ENCODE measurements around the gene WDR37.

WDR37 gene

DNA sequence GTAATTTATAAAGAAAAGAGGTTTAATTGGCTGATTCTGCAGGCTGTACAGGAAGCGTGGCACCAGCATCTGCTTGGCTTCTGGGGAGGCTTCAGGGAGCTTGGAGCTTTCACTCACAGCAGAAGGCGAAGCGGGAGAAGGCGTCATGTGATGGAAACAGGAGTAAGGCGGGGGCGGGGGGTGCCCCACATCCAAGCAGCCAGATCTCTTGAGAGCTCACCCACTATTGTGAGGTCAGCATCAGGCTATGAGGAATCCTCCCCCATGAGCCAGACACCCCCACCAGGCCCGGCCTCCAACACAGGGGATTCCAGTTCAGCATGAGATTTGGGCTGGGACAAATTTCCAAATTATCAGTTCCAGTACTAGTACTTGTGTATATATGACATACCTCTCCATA lies 46.2 kb downstream of the WDR37 start:
- TF ChIP-seq TCF12 (IDR thresholded peaks at IDR 0.05; ENCODE audit: low read depth): no peak
- no peak for TF ChIP-seq TAF1 (IDR thresholded peaks at IDR 0.05; ENCODE audit: low read depth)
- TF ChIP-seq, protein P1, sequence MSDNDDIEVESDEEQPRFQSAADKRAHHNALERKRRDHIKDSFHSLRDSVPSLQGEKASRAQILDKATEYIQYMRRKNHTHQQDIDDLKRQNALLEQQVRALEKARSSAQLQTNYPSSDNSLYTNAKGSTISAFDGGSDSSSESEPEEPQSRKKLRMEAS (IDR thresholded peaks at IDR 0.05): no peak
- TF ChIP-seq RAD21 (IDR thresholded peaks at IDR 0.05; ENCODE audit: low read depth): no peak
- no peak for TF ChIP-seq YY1 (IDR thresholded peaks at IDR 0.05; ENCODE audit: low read depth)
- TF ChIP-seq CEBPB (IDR thresholded peaks at IDR 0.05): no peak
- TF ChIP-seq, protein P2, sequence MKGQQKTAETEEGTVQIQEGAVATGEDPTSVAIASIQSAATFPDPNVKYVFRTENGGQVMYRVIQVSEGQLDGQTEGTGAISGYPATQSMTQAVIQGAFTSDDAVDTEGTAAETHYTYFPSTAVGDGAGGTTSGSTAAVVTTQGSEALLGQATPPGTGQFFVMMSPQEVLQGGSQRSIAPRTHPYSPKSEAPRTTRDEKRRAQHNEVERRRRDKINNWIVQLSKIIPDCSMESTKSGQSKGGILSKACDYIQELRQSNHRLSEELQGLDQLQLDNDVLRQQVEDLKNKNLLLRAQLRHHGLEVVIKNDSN (IDR thresholded peaks at IDR 0.05): no peak
- TF ChIP-seq EGR1 (IDR thresholded peaks at IDR 0.05): no peak
- TF ChIP-seq, protein P3, sequence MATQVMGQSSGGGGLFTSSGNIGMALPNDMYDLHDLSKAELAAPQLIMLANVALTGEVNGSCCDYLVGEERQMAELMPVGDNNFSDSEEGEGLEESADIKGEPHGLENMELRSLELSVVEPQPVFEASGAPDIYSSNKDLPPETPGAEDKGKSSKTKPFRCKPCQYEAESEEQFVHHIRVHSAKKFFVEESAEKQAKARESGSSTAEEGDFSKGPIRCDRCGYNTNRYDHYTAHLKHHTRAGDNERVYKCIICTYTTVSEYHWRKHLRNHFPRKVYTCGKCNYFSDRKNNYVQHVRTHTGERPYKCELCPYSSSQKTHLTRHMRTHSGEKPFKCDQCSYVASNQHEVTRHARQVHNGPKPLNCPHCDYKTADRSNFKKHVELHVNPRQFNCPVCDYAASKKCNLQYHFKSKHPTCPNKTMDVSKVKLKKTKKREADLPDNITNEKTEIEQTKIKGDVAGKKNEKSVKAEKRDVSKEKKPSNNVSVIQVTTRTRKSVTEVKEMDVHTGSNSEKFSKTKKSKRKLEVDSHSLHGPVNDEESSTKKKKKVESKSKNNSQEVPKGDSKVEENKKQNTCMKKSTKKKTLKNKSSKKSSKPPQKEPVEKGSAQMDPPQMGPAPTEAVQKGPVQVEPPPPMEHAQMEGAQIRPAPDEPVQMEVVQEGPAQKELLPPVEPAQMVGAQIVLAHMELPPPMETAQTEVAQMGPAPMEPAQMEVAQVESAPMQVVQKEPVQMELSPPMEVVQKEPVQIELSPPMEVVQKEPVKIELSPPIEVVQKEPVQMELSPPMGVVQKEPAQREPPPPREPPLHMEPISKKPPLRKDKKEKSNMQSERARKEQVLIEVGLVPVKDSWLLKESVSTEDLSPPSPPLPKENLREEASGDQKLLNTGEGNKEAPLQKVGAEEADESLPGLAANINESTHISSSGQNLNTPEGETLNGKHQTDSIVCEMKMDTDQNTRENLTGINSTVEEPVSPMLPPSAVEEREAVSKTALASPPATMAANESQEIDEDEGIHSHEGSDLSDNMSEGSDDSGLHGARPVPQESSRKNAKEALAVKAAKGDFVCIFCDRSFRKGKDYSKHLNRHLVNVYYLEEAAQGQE (IDR thresholded peaks at IDR 0.05; ENCODE audit: low read depth): no peak
- no peak for TF ChIP-seq CREB1 (IDR thresholded peaks at IDR 0.05; ENCODE audit: low read depth)
- TF ChIP-seq EP300 (IDR thresholded peaks at IDR 0.05; ENCODE audit: borderline replicate concordance): no peak
- TF ChIP-seq FOXM1 (IDR thresholded peaks at IDR 0.05; ENCODE audit: borderline replicate concordance, low read depth): no peak
- no peak for TF ChIP-seq ZBTB7A (IDR thresholded peaks at IDR 0.05; ENCODE audit: low read depth)
- TF ChIP-seq TEAD4 (IDR thresholded peaks at IDR 0.05): no peak
- no peak for TF ChIP-seq NFIC (IDR thresholded peaks at IDR 0.05)

DNA sequence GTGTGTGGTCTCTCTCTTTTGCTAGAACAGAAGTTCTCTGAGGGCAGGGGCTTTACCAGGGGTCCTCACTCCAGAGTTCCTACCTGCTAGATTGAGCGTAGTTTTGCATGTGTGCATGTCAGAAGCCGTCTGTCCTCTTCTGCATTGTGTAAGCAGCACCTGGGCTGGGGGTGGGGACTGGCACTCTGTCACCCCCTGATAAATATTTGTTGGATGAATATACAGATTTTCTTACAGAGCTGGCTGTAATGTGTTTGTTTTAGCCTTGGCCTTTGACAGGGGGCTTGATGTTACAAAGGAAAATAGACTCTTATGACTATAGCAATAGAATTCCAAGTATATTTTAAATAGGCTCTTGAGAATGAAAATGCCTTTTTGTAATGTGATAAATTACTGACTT lies 46.6 kb downstream of the WDR37 start:
- no peak for TF ChIP-seq EP300 (IDR thresholded peaks at IDR 0.05; ENCODE audit: borderline replicate concordance)

DNA sequence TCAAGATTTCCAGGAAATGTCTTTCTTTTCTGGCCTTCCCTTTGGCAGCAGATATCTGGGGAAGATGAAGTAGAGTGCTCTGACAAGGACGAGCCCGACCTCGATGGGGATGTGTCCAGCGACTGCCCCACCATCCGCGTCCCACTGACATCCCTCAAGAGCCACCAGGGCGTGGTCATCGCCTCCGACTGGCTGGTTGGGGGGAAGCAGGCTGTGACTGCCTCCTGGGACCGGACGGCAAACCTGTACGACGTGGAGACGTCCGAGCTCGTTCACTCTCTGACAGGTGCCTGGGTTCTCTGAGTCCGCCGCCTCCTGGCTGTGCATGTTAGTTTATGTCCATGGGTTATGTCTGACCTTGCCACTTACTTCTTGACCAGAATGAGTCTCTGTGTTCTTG lies 47.4 kb downstream of the WDR37 start:
- TF ChIP-seq YY1 (IDR thresholded peaks at IDR 0.05; ENCODE audit: low read depth) (no peak), EGR1 (IDR thresholded peaks at IDR 0.05) (no peak), TAF1 (IDR thresholded peaks at IDR 0.05; ENCODE audit: low read depth) (no peak), CREB1 (IDR thresholded peaks at IDR 0.05; ENCODE audit: low read depth) (no peak), CEBPB (IDR thresholded peaks at IDR 0.05) (no peak), TEAD4 (IDR thresholded peaks at IDR 0.05) (no peak), ZBTB7A (IDR thresholded peaks at IDR 0.05; ENCODE audit: low read depth) (no peak), EP300 (IDR thresholded peaks at IDR 0.05; ENCODE audit: borderline replicate concordance) (no peak), FOXM1 (IDR thresholded peaks at IDR 0.05; ENCODE audit: borderline replicate concordance, low read depth) (no peak), RAD21 (IDR thresholded peaks at IDR 0.05; ENCODE audit: low read depth) (no peak)
- TF ChIP-seq, protein P3 (IDR thresholded peaks at IDR 0.05; ENCODE audit: low read depth): no peak
- TF ChIP-seq, protein P1 (IDR thresholded peaks at IDR 0.05): no peak
- TF ChIP-seq, protein P2 (IDR thresholded peaks at IDR 0.05): no peak

DNA sequence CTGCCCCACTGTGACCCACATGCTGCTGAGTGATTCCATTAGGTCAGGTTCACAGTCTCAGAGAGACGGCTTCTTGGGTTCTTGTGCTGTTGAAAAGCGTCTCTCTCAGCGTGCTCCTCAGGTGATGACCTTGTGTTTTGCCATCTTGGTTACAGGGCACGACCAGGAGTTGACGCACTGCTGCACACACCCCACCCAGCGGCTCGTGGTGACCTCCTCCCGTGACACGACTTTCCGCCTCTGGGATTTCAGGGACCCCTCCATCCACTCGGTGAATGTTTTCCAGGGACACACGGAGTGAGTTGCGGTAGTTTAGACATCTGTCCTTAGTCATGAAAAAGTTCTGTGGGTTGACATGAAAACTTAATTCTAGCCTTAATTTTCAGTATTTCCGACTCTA lies 48.8 kb downstream of the WDR37 start:
- TF ChIP-seq RAD21 (IDR thresholded peaks at IDR 0.05; ENCODE audit: low read depth) (no peak), TEAD4 (IDR thresholded peaks at IDR 0.05) (no peak), EGR1 (IDR thresholded peaks at IDR 0.05) (no peak), TCF12 (IDR thresholded peaks at IDR 0.05; ENCODE audit: low read depth) (no peak), EP300 (IDR thresholded peaks at IDR 0.05; ENCODE audit: borderline replicate concordance) (no peak), ZBTB7A (IDR thresholded peaks at IDR 0.05; ENCODE audit: low read depth) (no peak), FOXM1 (IDR thresholded peaks at IDR 0.05; ENCODE audit: borderline replicate concordance, low read depth) (no peak), CREB1 (IDR thresholded peaks at IDR 0.05; ENCODE audit: low read depth) (no peak), NFIC (IDR thresholded peaks at IDR 0.05) (no peak), TAF1 (IDR thresholded peaks at IDR 0.05; ENCODE audit: low read depth) (no peak), YY1 (IDR thresholded peaks at IDR 0.05; ENCODE audit: low read depth) (no peak), CEBPB (IDR thresholded peaks at IDR 0.05) (no peak)
- TF ChIP-seq, protein P1 (IDR thresholded peaks at IDR 0.05): no peak
- TF ChIP-seq, protein P3 (IDR thresholded peaks at IDR 0.05; ENCODE audit: low read depth): no peak
- TF ChIP-seq, protein P2 (IDR thresholded peaks at IDR 0.05): no peak

Data from Ishikawa (cell line).